ENCODE data around the gene MAG.

MAG gene

GRCh38 chr19:35296644-35297514 lies 4.9 kb downstream of the MAG start:
- no peak overlapping the region for H3K9ac ChIP-seq (ENCODE audit: low read length)
- no peak overlapping the region for H3K27ac ChIP-seq (ENCODE audit: low read length)
- no peaks in the 10 kb centered on the region for H3K36me3 ChIP-seq (ENCODE audit: control insufficient read depth, low read depth, low read length)
- no peak overlapping the region for H3K4me3 ChIP-seq (ENCODE audit: low read length)
- H3K9me3 ChIP-seq (ENCODE audit: control insufficient read depth, low read depth, low read length) = no peaks in the 10 kb centered on the region
- no peaks in the 10 kb centered on the region for H3K27me3 ChIP-seq (ENCODE audit: control insufficient read depth, insufficient read depth, low read length)
- no peaks in the 10 kb centered on the region for H3K4me1 ChIP-seq (ENCODE audit: control insufficient read depth, low read depth, low read length)

GRCh38 chr19:35297515-35297848 lies 5.5 kb downstream of the MAG start:
- no peak overlapping the region for H3K9ac ChIP-seq (ENCODE audit: low read length)
- H3K4me1 ChIP-seq (ENCODE audit: control insufficient read depth, low read depth, low read length) = no peaks in the 10 kb centered on the region
- no peak overlapping the region for H3K4me3 ChIP-seq (ENCODE audit: low read length)
- no peaks in the 10 kb centered on the region for H3K27me3 ChIP-seq (ENCODE audit: control insufficient read depth, insufficient read depth, low read length)
- H3K27ac ChIP-seq (ENCODE audit: low read length) = no peak overlapping the region
- no peaks in the 10 kb centered on the region for H3K9me3 ChIP-seq (ENCODE audit: control insufficient read depth, low read depth, low read length)
- H3K36me3 ChIP-seq (ENCODE audit: control insufficient read depth, low read depth, low read length) = no peaks in the 10 kb centered on the region

GRCh38 chr19:35297922-35298321 lies 6.0 kb downstream of the MAG start:
- H3K9me3 ChIP-seq (ENCODE audit: control insufficient read depth, low read depth, low read length) = no peaks in the 10 kb centered on the region
- H3K27ac ChIP-seq (ENCODE audit: low read length) = no peak overlapping the region
- no peaks in the 10 kb centered on the region for H3K27me3 ChIP-seq (ENCODE audit: control insufficient read depth, insufficient read depth, low read length)
- H3K36me3 ChIP-seq (ENCODE audit: control insufficient read depth, low read depth, low read length) = no peaks in the 10 kb centered on the region
- H3K9ac ChIP-seq (ENCODE audit: low read length) = no peak overlapping the region
- no peak overlapping the region for H3K4me3 ChIP-seq (ENCODE audit: low read length)
- no peaks in the 10 kb centered on the region for H3K4me1 ChIP-seq (ENCODE audit: control insufficient read depth, low read depth, low read length)

GRCh38 chr19:35298561-35298972 lies 6.6 kb downstream of the MAG start:
- Histone ChIP-seq H3K27me3 (ENCODE audit: control insufficient read depth, insufficient read depth, low read length) (no peaks in the 10 kb centered on the region), H3K9ac (ENCODE audit: low read length) (no peak overlapping the region), H3K4me1 (ENCODE audit: control insufficient read depth, low read depth, low read length) (no peaks in the 10 kb centered on the region), H3K9me3 (ENCODE audit: control insufficient read depth, low read depth, low read length) (no peaks in the 10 kb centered on the region), H3K36me3 (ENCODE audit: control insufficient read depth, low read depth, low read length) (no peaks in the 10 kb centered on the region), H3K27ac (ENCODE audit: low read length) (no peak overlapping the region), H3K4me3 (ENCODE audit: low read length) (no peak overlapping the region)

GRCh38 chr19:35299523-35300338 lies 7.8 kb downstream of the MAG start:
- Histone ChIP-seq H3K9ac (ENCODE audit: low read length) (no peak overlapping the region), H3K27ac (ENCODE audit: low read length) (no peak overlapping the region), H3K4me3 (ENCODE audit: low read length) (no peak overlapping the region), H3K4me1 (ENCODE audit: control insufficient read depth, low read depth, low read length) (no peaks in the 10 kb centered on the region), H3K9me3 (ENCODE audit: control insufficient read depth, low read depth, low read length) (no peaks in the 10 kb centered on the region), H3K27me3 (ENCODE audit: control insufficient read depth, insufficient read depth, low read length) (no peaks in the 10 kb centered on the region), H3K36me3 (ENCODE audit: control insufficient read depth, low read depth, low read length) (no peaks in the 10 kb centered on the region)

GRCh38 chr19:35300339-35300649 lies 8.3 kb downstream of the MAG start:
- Histone ChIP-seq H3K9ac (ENCODE audit: low read length) (no peak overlapping the region), H3K4me1 (ENCODE audit: control insufficient read depth, low read depth, low read length) (no peaks in the 10 kb centered on the region), H3K4me3 (ENCODE audit: low read length) (no peak overlapping the region), H3K36me3 (ENCODE audit: control insufficient read depth, low read depth, low read length) (no peaks in the 10 kb centered on the region), H3K27me3 (ENCODE audit: control insufficient read depth, insufficient read depth, low read length) (no peaks in the 10 kb centered on the region), H3K27ac (ENCODE audit: low read length) (no peak overlapping the region), H3K9me3 (ENCODE audit: control insufficient read depth, low read depth, low read length) (no peaks in the 10 kb centered on the region)

DNA sequence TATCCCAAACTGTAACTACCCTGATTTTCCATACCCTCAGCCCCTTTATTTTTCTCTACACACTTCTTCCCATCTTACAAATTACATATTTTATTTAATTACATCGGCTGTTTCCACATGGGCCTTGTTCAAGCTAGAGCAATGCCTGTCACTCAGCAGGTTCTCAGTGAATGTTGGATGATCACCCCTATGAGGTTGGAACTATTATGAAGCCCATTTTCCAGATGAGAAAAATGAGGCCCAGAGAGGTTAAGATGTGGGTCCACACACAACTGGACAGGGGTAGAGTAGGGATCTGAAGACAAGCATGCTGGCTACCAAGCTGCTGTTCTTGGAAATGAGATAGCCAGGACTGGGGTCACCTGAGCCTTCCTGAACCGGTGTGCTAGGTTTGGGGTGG lies 10.0 kb downstream of the MAG start:
- Histone ChIP-seq H3K36me3 (ENCODE audit: control insufficient read depth, low read depth, low read length) (no peaks in the 10 kb centered on the region), H3K9me3 (ENCODE audit: control insufficient read depth, low read depth, low read length) (no peaks in the 10 kb centered on the region), H3K4me3 (ENCODE audit: low read length) (no peak overlapping the region), H3K27me3 (ENCODE audit: control insufficient read depth, insufficient read depth, low read length) (no peaks in the 10 kb centered on the region), H3K27ac (ENCODE audit: low read length) (no peak overlapping the region), H3K9ac (ENCODE audit: low read length) (no peak overlapping the region), H3K4me1 (ENCODE audit: control insufficient read depth, low read depth, low read length) (no peaks in the 10 kb centered on the region)

- Histone ChIP-seq H3K9ac (ENCODE audit: low read length) (no peak overlapping the region), H3K27me3 (ENCODE audit: control insufficient read depth, insufficient read depth, low read length) (no peaks in the 10 kb centered on the region), H3K36me3 (ENCODE audit: control insufficient read depth, low read depth, low read length) (no peaks in the 10 kb centered on the region), H3K9me3 (ENCODE audit: control insufficient read depth, low read depth, low read length) (no peaks in the 10 kb centered on the region), H3K27ac (ENCODE audit: low read length) (no peak overlapping the region), H3K4me3 (ENCODE audit: low read length) (no peak overlapping the region), H3K4me1 (ENCODE audit: control insufficient read depth, low read depth, low read length) (no peaks in the 10 kb centered on the region)
Measured at GRCh38 chr19:35302446-35302845, 10.5 kb downstream of the MAG start.

GRCh38 chr19:35303357-35303915 lies 11.5 kb downstream of the MAG start:
- no peaks in the 10 kb centered on the region for H3K9me3 ChIP-seq (ENCODE audit: control insufficient read depth, low read depth, low read length)
- H3K9ac ChIP-seq (ENCODE audit: low read length) = no peak overlapping the region
- H3K4me3 ChIP-seq (ENCODE audit: low read length) = no peak overlapping the region
- no peak overlapping the region for H3K27ac ChIP-seq (ENCODE audit: low read length)
- no peaks in the 10 kb centered on the region for H3K36me3 ChIP-seq (ENCODE audit: control insufficient read depth, low read depth, low read length)
- no peaks in the 10 kb centered on the region for H3K27me3 ChIP-seq (ENCODE audit: control insufficient read depth, insufficient read depth, low read length)
- H3K4me1 ChIP-seq (ENCODE audit: control insufficient read depth, low read depth, low read length) = no peaks in the 10 kb centered on the region

GRCh38 chr19:35304036-35304435 lies 12.1 kb downstream of the MAG start:
- Histone ChIP-seq H3K27ac (ENCODE audit: low read length) (no peak overlapping the region), H3K27me3 (ENCODE audit: control insufficient read depth, insufficient read depth, low read length) (no peaks in the 10 kb centered on the region), H3K4me1 (ENCODE audit: control insufficient read depth, low read depth, low read length) (no peaks in the 10 kb centered on the region), H3K9me3 (ENCODE audit: control insufficient read depth, low read depth, low read length) (no peaks in the 10 kb centered on the region), H3K9ac (ENCODE audit: low read length) (no peak overlapping the region), H3K4me3 (ENCODE audit: low read length) (no peak overlapping the region), H3K36me3 (ENCODE audit: control insufficient read depth, low read depth, low read length) (no peaks in the 10 kb centered on the region)

GRCh38 chr19:35305181-35305580 lies 13.2 kb downstream of the MAG start:
- no peaks in the 10 kb centered on the region for H3K27me3 ChIP-seq (ENCODE audit: control insufficient read depth, insufficient read depth, low read length)
- no peak overlapping the region for H3K9ac ChIP-seq (ENCODE audit: low read length)

More at GRCh38 chr19:35305181-35305580, 13.2 kb downstream of the MAG start:
- H3K4me1 ChIP-seq (ENCODE audit: control insufficient read depth, low read depth, low read length) = no peaks in the 10 kb centered on the region
- H3K9me3 ChIP-seq (ENCODE audit: control insufficient read depth, low read depth, low read length) = no peaks in the 10 kb centered on the region
- H3K4me3 ChIP-seq (ENCODE audit: low read length) = no peak overlapping the region
- no peaks in the 10 kb centered on the region for H3K36me3 ChIP-seq (ENCODE audit: control insufficient read depth, low read depth, low read length)
- no peak overlapping the region for H3K27ac ChIP-seq (ENCODE audit: low read length)

All from iPS-18a (cell line).